Measurements from ENCODE around the gene MCF2.

DNA sequence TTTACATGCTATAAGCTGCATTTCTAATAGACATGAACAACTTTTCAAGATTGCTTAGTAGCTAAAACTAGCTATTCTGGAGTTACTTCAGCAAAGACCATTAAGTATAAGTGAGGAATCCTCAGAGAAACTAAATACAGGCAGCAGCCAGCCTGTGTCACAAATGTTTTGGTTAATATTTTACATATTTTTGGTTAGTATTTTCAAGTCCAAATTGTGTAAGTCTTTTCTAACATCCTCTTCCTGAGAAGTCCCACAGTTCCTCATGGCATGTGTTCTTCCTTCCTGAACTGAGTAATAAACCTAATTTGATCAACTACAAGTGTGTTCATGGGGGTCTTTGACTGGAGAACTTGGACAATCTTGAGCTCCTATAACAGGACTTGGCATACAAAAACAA lies 42.4 kb upstream of the MCF2 start:
- no peak for TF ChIP-seq EZH2 (IDR thresholded peaks at IDR 0.05; ENCODE audit: borderline replicate concordance, low read depth, low read length, severe bottlenecking)
- TF ChIP-seq, protein P1, sequence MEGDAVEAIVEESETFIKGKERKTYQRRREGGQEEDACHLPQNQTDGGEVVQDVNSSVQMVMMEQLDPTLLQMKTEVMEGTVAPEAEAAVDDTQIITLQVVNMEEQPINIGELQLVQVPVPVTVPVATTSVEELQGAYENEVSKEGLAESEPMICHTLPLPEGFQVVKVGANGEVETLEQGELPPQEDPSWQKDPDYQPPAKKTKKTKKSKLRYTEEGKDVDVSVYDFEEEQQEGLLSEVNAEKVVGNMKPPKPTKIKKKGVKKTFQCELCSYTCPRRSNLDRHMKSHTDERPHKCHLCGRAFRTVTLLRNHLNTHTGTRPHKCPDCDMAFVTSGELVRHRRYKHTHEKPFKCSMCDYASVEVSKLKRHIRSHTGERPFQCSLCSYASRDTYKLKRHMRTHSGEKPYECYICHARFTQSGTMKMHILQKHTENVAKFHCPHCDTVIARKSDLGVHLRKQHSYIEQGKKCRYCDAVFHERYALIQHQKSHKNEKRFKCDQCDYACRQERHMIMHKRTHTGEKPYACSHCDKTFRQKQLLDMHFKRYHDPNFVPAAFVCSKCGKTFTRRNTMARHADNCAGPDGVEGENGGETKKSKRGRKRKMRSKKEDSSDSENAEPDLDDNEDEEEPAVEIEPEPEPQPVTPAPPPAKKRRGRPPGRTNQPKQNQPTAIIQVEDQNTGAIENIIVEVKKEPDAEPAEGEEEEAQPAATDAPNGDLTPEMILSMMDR (IDR thresholded peaks at IDR 0.05; ENCODE audit: borderline replicate concordance, extremely low read depth, low read length, poor library complexity, severe bottlenecking): no peak

All from DND-41 (cell line).